GM23338 (cell line): Measurements from ENCODE around the gene OR1B1. TPM values are rescaled to one million over a fixed set of nuclear protein-coding genes. Genes with fewer than 3 reads are reported as not detected.

Source experiments
- ATAC-seq: fragments of 200-7000 bp; cut with Tn5 transposase; 3 replicates; pipeline ENCODE4 v1.9.1; 2020
- DNase-seq: peaks from one replicate; pipeline ENCODE4 v3.0.0-alpha.2; 2015; ENCODE audit warnings: low spot score
- H2AFZ ChIP-seq: fragments of 200-600 bp; sonication (generic); 2 replicates; pipeline ENCODE4 v1.8.0; 2016; ENCODE audit warnings: antibody characterized with exemption, mild to moderate bottlenecking, moderate library complexity
- H3F3A ChIP-seq: fragments of 200-600 bp; sonication (generic); replicated peaks from 2 replicates; pipeline ENCODE4 v1.8.0; 2017; ENCODE audit warnings: antibody characterized with exemption, mixed run types, low read depth
- H3K27ac ChIP-seq: fragments of 200-600 bp; sonication (generic); 2 replicates; pipeline ENCODE4 v1.6.1; 2016; ENCODE audit warnings: low read depth
- H3K27me3 ChIP-seq: fragments of 200-600 bp; sonication (generic); 2 replicates; pipeline ENCODE4 v1.8.0; 2016; ENCODE audit warnings: mild to moderate bottlenecking, mixed run types, moderate library complexity; ENCODE audit not compliant: insufficient read depth
- H3K36me3 ChIP-seq: fragments of 200-600 bp; sonication (generic); 2 replicates; pipeline ENCODE4 v1.8.0; 2016; ENCODE audit warnings: mild to moderate bottlenecking; ENCODE audit not compliant: insufficient read depth
- H3K4me1 ChIP-seq: fragments of 200-600 bp; sonication (generic); 2 replicates; pipeline ENCODE4 v1.8.0; 2016; ENCODE audit warnings: mild to moderate bottlenecking, moderate library complexity; ENCODE audit not compliant: insufficient read depth
- H3K4me2 ChIP-seq: fragments of 200-600 bp; sonication (generic); 2 replicates; pipeline ENCODE4 v1.7.1; 2017; ENCODE audit warnings: mixed run types
- H3K4me3 ChIP-seq: fragments of 200-600 bp; sonication (generic); 2 replicates; pipeline ENCODE4 v1.6.1; 2016; ENCODE audit warnings: mixed run types
- H3K79me2 ChIP-seq: fragments of 200-600 bp; sonication (generic); replicated peaks from 2 replicates; pipeline ENCODE4 v1.8.0; 2017; ENCODE audit warnings: mild to moderate bottlenecking; ENCODE audit not compliant: insufficient read depth
- H3K9me2 ChIP-seq: fragments of 200-600 bp; sonication (generic); 2 replicates; pipeline ENCODE4 v1.8.0; 2017; ENCODE audit not compliant: insufficient read depth
- H4K20me1 ChIP-seq: fragments of 200-600 bp; sonication (generic); replicated peaks from 2 replicates; pipeline ENCODE4 v1.8.0; 2017; ENCODE audit warnings: mild to moderate bottlenecking; ENCODE audit not compliant: insufficient read depth
- H3K27ac Mint-ChIP-seq: 2 replicates; pipeline ENCODE4 v1.8.0; 2020; ENCODE audit warnings: inconsistent platforms, mild to moderate bottlenecking, moderate library complexity, mixed read lengths
- H3K27me3 Mint-ChIP-seq: 3 replicates; pipeline ENCODE4 v1.8.0; 2022; ENCODE audit warnings: low read depth, mild to moderate bottlenecking, moderate library complexity, mixed read lengths, inconsistent platforms; ENCODE audit not compliant: insufficient read depth, poor library complexity
- H3K36me3 Mint-ChIP-seq: 3 replicates; pipeline ENCODE4 v1.8.0; 2021; ENCODE audit warnings: low read depth, mild to moderate bottlenecking, inconsistent platforms, moderate library complexity, mixed read lengths
- H3K4me1 Mint-ChIP-seq: 3 replicates; pipeline ENCODE4 v1.8.0; 2020; ENCODE audit warnings: mild to moderate bottlenecking, inconsistent platforms, mixed read lengths
- H3K4me3 Mint-ChIP-seq: 3 replicates; pipeline ENCODE4 v1.8.0; 2021; ENCODE audit warnings: moderate library complexity, mild to moderate bottlenecking, inconsistent platforms, mixed read lengths
- H3K9me3 Mint-ChIP-seq: 3 replicates; pipeline ENCODE4 v1.8.0; 2020; ENCODE audit warnings: moderate library complexity, mild to moderate bottlenecking, inconsistent platforms, mixed read lengths
- EZH2 ChIP-seq: fragments of 200-600 bp; sonication (generic); IDR thresholded peaks from one replicate; pipeline ENCODE4 v1.8.0; 2017; ENCODE audit warnings: antibody characterized with exemption, mild to moderate bottlenecking, low read depth; ENCODE audit not compliant: unreplicated experiment
- EZH2phosphoT487 ChIP-seq: fragments of 200-600 bp; sonication (generic); IDR thresholded peaks from one replicate; pipeline ENCODE4 v1.8.1; 2018; ENCODE audit warnings: antibody characterized with exemption; ENCODE audit not compliant: unreplicated experiment
- JUNB ChIP-seq: IDR thresholded peaks from one replicate; pipeline ENCODE4 v1.6.1; 2016; ENCODE audit warnings: antibody characterized with exemption; ENCODE audit not compliant: unreplicated experiment
- NANOG ChIP-seq: IDR thresholded peaks from 2 replicates; pipeline ENCODE4 v1.6.1; 2016; ENCODE audit warnings: antibody characterized with exemption, borderline replicate concordance
- STAT1 ChIP-seq: IDR thresholded peaks from one replicate; pipeline ENCODE4 v1.6.1; 2016; ENCODE audit warnings: antibody characterized with exemption; ENCODE audit not compliant: unreplicated experiment
- ZNF331 ChIP-seq: fragments of 250-450 bp; sonication (Bioruptor Pico); IDR thresholded peaks from 2 replicates; pipeline ENCODE4 v1.5.0; 2020; ENCODE audit warnings: low read depth, mild to moderate bottlenecking, moderate library complexity
- polyA plus RNA-seq: library from polyadenylated mRNA; unstranded; fragments of >200 nt; fragmentation: Nextera tagmentation; extraction: Ambion mirVana; gene quantifications from 2 replicates; pipeline ENCODE4 v1.2.1, GENCODE V29; 2016
- total RNA-seq: library from RNA; depleted of rRNA; stranded (reverse); fragments of >200 nt; shearing (Covaris generic); gene quantifications from 2 replicates; pipeline ENCODE4 v1.2.3, GENCODE V29; 2014
- TF ChIP-seq, protein P1 (sequence below): IDR thresholded peaks from one replicate; pipeline ENCODE4 v1.6.1; 2018; ENCODE audit warnings: antibody characterized with exemption; ENCODE audit not compliant: unreplicated experiment
- TF ChIP-seq, protein P2 (sequence below): IDR thresholded peaks from 2 replicates; pipeline ENCODE4 v1.6.1; 2016; ENCODE audit warnings: antibody characterized with exemption
- TF ChIP-seq, protein P3 (sequence below), 2 experiments: fragments of 200-600 bp in 1 of 2; sonication (generic) in 1 of 2; conservative IDR thresholded peaks; 2 replicates each; pipeline versions ENCODE4 v1.5.1 to v1.6.1; 2016 to 2017; ENCODE audit warnings: antibody characterized with exemption in 2 of 2, low read depth in 2 of 2, mild to moderate bottlenecking in 2 of 2, moderate library complexity in 1 of 2

OR1B1 gene
- total and polyA plus RNA-seq, 2 experiments from 2014 or later = not detected

DNA sequence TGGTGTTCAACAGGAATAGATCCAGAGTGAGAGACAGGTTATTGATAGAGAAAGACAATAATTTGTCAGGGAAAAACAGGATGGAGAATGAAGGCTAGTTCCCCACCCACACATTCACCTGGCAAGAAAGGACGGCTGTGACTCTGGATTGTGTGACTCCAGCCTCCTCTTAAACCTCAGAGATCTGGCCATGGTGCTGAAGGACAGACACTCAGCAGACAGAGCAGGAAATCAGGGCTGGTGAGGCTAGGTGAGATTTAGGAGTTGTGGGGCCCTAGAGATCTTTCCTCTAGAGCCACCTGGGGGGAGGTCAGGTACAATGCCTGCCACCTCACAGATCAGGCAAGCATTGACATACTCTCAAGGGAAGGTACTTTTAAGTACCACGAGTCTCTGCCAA, 15.2 kb downstream of the OR1B1 start (continued):
- TF ChIP-seq, protein P1, sequence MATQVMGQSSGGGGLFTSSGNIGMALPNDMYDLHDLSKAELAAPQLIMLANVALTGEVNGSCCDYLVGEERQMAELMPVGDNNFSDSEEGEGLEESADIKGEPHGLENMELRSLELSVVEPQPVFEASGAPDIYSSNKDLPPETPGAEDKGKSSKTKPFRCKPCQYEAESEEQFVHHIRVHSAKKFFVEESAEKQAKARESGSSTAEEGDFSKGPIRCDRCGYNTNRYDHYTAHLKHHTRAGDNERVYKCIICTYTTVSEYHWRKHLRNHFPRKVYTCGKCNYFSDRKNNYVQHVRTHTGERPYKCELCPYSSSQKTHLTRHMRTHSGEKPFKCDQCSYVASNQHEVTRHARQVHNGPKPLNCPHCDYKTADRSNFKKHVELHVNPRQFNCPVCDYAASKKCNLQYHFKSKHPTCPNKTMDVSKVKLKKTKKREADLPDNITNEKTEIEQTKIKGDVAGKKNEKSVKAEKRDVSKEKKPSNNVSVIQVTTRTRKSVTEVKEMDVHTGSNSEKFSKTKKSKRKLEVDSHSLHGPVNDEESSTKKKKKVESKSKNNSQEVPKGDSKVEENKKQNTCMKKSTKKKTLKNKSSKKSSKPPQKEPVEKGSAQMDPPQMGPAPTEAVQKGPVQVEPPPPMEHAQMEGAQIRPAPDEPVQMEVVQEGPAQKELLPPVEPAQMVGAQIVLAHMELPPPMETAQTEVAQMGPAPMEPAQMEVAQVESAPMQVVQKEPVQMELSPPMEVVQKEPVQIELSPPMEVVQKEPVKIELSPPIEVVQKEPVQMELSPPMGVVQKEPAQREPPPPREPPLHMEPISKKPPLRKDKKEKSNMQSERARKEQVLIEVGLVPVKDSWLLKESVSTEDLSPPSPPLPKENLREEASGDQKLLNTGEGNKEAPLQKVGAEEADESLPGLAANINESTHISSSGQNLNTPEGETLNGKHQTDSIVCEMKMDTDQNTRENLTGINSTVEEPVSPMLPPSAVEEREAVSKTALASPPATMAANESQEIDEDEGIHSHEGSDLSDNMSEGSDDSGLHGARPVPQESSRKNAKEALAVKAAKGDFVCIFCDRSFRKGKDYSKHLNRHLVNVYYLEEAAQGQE = peak; percentile 58
- TF ChIP-seq JUNB = no peak
- TF ChIP-seq ZNF331 = no peak
- no peak for TF ChIP-seq EZH2phosphoT487
- no peak for TF ChIP-seq NANOG

DNA sequence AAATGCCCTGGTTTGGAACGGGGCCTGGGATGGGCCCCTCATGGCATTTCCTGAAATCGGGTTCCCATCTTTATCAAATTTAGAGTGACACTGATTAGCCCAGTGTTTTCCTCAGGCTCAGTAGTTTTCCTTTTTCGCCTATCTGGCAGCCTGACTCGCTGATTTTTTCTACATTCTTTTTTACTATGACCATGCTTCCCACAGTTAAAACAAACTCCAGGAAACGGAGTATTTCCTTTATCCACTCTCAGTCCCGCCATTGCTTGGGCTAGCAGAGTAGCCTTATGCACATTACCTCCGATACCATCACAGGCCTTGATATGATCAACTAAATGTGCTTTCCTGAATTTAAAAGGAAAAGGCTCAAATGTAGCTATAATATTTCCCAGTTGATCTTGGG, 37.4 kb downstream of the OR1B1 start:
- H3K27me3 ChIP-seq = no peaks in the 10 kb centered on the region
- Mint-ChIP-seq H3K9me3 (peaks cover 86% of the 10 kb centered on the region), H3K36me3 (peaks cover 24% of the 10 kb centered on the region; the same call in 2 of the 3 replicates), H3K4me1 (no peaks in the 10 kb centered on the region), H3K4me3 (no peak overlapping the region), H3K27ac (no peak overlapping the region), H3K27me3 (peaks cover 5% of the 10 kb centered on the region)
- no peak overlapping the region for H3K27ac ChIP-seq
- no peaks in the 10 kb centered on the region; the same call in 1 of the 2 replicates for H3K36me3 ChIP-seq
- H2AFZ ChIP-seq = no peak overlapping the region
- no peaks in the 10 kb centered on the region for H3K9me2 ChIP-seq
- no peak overlapping the region for H3K4me2 ChIP-seq
- no peak overlapping the region for H3K4me3 ChIP-seq
- H3K79me2 ChIP-seq = no peaks in the 10 kb centered on the region
- no peaks in the 10 kb centered on the region for H3K4me1 ChIP-seq
- DNase-seq (no peak), ATAC-seq (no peak)
- H4K20me1 ChIP-seq = no peaks in the 10 kb centered on the region
- TF ChIP-seq ZNF331 = no peak
- TF ChIP-seq JUNB = no peak
- H3F3A ChIP-seq = no peaks in the 10 kb centered on the region

DNA sequence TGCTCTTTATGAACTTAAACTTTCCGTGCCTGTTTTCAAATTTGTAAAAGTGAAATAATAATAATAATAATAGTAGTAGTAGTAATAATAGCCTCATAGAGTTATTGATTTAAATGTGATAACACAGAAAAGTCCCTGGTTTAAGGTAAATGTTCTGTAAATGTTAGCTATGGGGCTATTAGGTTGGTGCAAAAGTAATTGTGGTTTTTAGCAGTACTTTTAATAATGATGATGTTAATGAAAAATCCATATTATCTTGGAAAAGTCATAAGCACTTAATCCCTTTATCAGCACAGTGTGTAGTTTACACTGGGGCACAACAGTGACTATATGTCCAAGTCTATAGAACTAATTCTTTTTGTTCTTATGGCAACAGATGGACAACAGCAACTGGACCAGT, 43.1 kb downstream of the OR1B1 start, which contains the start of gene OR1Q1:
Gene OR1Q1 (plus strand): TSS at position 377 of the 400 bp plus-strand sequence. CDS start 0 bp downstream, at position 377.
- no peaks in the 10 kb centered on the region for H3K9me2 ChIP-seq
- no peaks in the 10 kb centered on the region for H3K27me3 ChIP-seq
- Mint-ChIP-seq H3K27ac (no peak within 1 kb of the TSS), H3K9me3 (peaks cover 82% of the 10 kb centered on the region), H3K4me3 (no peak within 1 kb of the TSS), H3K4me1 (no peaks in the 10 kb centered on the region), H3K27me3 (peaks cover 8% of the 10 kb centered on the region), H3K36me3 (peaks cover 22% of the 10 kb centered on the region; the same call in 2 of the 3 replicates)
- H3K27ac ChIP-seq = no peak within 1 kb of the TSS
- H3F3A ChIP-seq = no peaks in the 10 kb centered on the region
- H3K36me3 ChIP-seq = no peaks in the 10 kb centered on the region; the same call in 1 of the 2 replicates
- no peak for DNase-seq
- no peaks in the 10 kb centered on the region for H3K4me1 ChIP-seq
- H3K4me2 ChIP-seq = no peak within 1 kb of the TSS
- TF ChIP-seq, protein P2, sequence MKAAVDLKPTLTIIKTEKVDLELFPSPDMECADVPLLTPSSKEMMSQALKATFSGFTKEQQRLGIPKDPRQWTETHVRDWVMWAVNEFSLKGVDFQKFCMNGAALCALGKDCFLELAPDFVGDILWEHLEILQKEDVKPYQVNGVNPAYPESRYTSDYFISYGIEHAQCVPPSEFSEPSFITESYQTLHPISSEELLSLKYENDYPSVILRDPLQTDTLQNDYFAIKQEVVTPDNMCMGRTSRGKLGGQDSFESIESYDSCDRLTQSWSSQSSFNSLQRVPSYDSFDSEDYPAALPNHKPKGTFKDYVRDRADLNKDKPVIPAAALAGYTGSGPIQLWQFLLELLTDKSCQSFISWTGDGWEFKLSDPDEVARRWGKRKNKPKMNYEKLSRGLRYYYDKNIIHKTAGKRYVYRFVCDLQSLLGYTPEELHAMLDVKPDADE = no peak
- TF ChIP-seq ZNF331 (no peak), JUNB (no peak), STAT1 (no peak), EZH2 (no peak)
- TF ChIP-seq, protein P1 = no peak
- TF ChIP-seq, protein P3, sequence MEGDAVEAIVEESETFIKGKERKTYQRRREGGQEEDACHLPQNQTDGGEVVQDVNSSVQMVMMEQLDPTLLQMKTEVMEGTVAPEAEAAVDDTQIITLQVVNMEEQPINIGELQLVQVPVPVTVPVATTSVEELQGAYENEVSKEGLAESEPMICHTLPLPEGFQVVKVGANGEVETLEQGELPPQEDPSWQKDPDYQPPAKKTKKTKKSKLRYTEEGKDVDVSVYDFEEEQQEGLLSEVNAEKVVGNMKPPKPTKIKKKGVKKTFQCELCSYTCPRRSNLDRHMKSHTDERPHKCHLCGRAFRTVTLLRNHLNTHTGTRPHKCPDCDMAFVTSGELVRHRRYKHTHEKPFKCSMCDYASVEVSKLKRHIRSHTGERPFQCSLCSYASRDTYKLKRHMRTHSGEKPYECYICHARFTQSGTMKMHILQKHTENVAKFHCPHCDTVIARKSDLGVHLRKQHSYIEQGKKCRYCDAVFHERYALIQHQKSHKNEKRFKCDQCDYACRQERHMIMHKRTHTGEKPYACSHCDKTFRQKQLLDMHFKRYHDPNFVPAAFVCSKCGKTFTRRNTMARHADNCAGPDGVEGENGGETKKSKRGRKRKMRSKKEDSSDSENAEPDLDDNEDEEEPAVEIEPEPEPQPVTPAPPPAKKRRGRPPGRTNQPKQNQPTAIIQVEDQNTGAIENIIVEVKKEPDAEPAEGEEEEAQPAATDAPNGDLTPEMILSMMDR (conservative IDR thresholded peaks at IDR 0.05; ENCODE audit: low read depth in 2 of 2) = no peak
- no peak for ATAC-seq
- H3K4me3 ChIP-seq = no peak within 1 kb of the TSS
- no peaks in the 10 kb centered on the region for H4K20me1 ChIP-seq
- H2AFZ ChIP-seq = no peak within 1 kb of the TSS
- H3K79me2 ChIP-seq = no peaks in the 10 kb centered on the region
